K562 (cell line): ENCODE measurements around the gene CHD2. TPM values are rescaled to one million over a fixed set of nuclear protein-coding genes. Genes with fewer than 3 reads are reported as not detected.
A peak's percentile ranks its signal among the peaks of the same experiment; 100 is the strongest.

Source experiments
- BCOR ChIP-seq: fragments of 450-650 bp; IDR thresholded peaks from 2 replicates; pipeline ENCODE4 v1.6.1; 2016
- CBFB ChIP-seq: sonication (generic); formaldehyde crosslinking; IDR thresholded peaks from 2 replicates; pipeline ENCODE4 v1.4.0; 2020; ENCODE audit warnings: mild to moderate bottlenecking, missing genetic modification reagents
- CCNT2 ChIP-seq: IDR thresholded peaks from 2 replicates; pipeline ENCODE4 v1.6.1; 2011; ENCODE audit warnings: borderline replicate concordance, low read depth, mild to moderate bottlenecking, moderate library complexity, mixed read lengths, low read length; ENCODE audit not compliant: insufficient read length; ENCODE audit errors: extremely low read depth
- ESRRA ChIP-seq: fragments of 450-650 bp; IDR thresholded peaks from 2 replicates; pipeline ENCODE4 v1.6.1; 2014; ENCODE audit warnings: low read depth, mild to moderate bottlenecking, moderate library complexity, borderline replicate concordance
- MLLT1 ChIP-seq, 2 experiments: fragments of 450-650 bp; IDR thresholded peaks; 2 replicates each; pipeline ENCODE4 v1.6.1; 2016
- POLR2AphosphoS5 ChIP-seq: IDR thresholded peaks from 2 replicates; pipeline ENCODE4 v1.6.1; 2011; ENCODE audit warnings: mild to moderate bottlenecking, low read depth, low read length, moderate library complexity; ENCODE audit not compliant: control insufficient read depth, insufficient read depth
- RBFOX2 ChIP-seq: fragments of 200-400 bp; formaldehyde crosslinking; IDR thresholded peaks from 2 replicates; pipeline ENCODE4 v1.6.1; 2017; ENCODE audit warnings: low read depth, mild to moderate bottlenecking, low read length, moderate library complexity
- RBM22 ChIP-seq: fragments of 200-400 bp; formaldehyde crosslinking; IDR thresholded peaks from 2 replicates; pipeline ENCODE4 v1.6.1; 2018; ENCODE audit warnings: low read length, low read depth; ENCODE audit not compliant: poor library complexity, severe bottlenecking
- SMAD3 ChIP-seq: fragments of 450-650 bp; formaldehyde crosslinking; conservative IDR thresholded peaks from 2 replicates; pipeline ENCODE4 v1.4.0; 2020; ENCODE audit warnings: mild to moderate bottlenecking
- polyA plus RNA-seq, 8 experiments: library from polyadenylated mRNA; depleted of rRNA in 4 of 8; stranded (reverse) in 5 of 8; unstranded in 3 of 8; fragments of >200 nt; fragmentation: Nextera tagmentation in 2 of 8; fragmentation: Illumina TruSeq in 1 of 8; extraction: Ambion mirVana in 2 of 8; extraction: Trizol in 1 of 8; gene quantifications; 2 replicates each; pipeline versions ENCODE4 v1.2.1 to v1.2.3, GENCODE V29; 2011 to 2014; ENCODE audit warnings: inconsistent platforms in 1 of 8, missing spikeins in 1 of 8
- total RNA-seq, 7 experiments: library from RNA; depleted of rRNA in 6 of 7; stranded (reverse); fragments of >200 nt in 6 of 7; fragmentation: Illumina TruSeq in 2 of 7; extraction: Trizol in 2 of 7; gene quantifications; 2 replicates each; pipeline versions ENCODE4 v1.2.1 to v1.2.3, GENCODE V29; 2011 to 2021; ENCODE audit warnings: low replicate concordance in 1 of 7
- TF ChIP-seq, protein P1 (sequence below): sonication (generic); formaldehyde crosslinking; IDR thresholded peaks from 2 replicates; pipeline ENCODE4 v1.8.0; 2022; ENCODE audit warnings: mild to moderate bottlenecking, missing genetic modification reagents
- TF ChIP-seq, protein P2 (sequence below), 2 experiments: IDR thresholded peaks in 1 of 2; conservative IDR thresholded peaks in 1 of 2; 2 replicates each; pipeline ENCODE4 v1.6.1; 2016; ENCODE audit warnings: low read depth in 2 of 2, mild to moderate bottlenecking in 1 of 2, missing compliant biosample characterization in 1 of 2, missing genetic modification characterization in 1 of 2, moderate library complexity in 1 of 2
- TF ChIP-seq, protein P3 (sequence below), 3 experiments: IDR thresholded peaks in 2 of 3; conservative IDR thresholded peaks in 1 of 3; 2 replicates each; pipeline ENCODE4 v1.5.1; 2011 to 2012; ENCODE audit warnings: low read length in 3 of 3, mild to moderate bottlenecking in 3 of 3, control low read depth in 2 of 3, improper control_type of control experiment in 1 of 3, inconsistent platforms in 1 of 3, low read depth in 1 of 3, mixed read lengths in 1 of 3, moderate library complexity in 1 of 3; ENCODE audit not compliant: insufficient read depth in 2 of 3
- TF ChIP-seq, protein P4 (sequence below): IDR thresholded peaks from 2 replicates; pipeline ENCODE4 v1.6.1; 2011; ENCODE audit warnings: borderline replicate concordance, low read depth, mild to moderate bottlenecking, moderate library complexity, low read length; ENCODE audit not compliant: insufficient read depth, poor library complexity, severe bottlenecking

The CHD2 gene
- total and polyA plus RNA-seq, 9 of the 15 experiments (the other 6 are each of a cell fraction or from before 2014, with no cell fraction given): 38.9 to 70.8 (median 56.2) TPM

DNA sequence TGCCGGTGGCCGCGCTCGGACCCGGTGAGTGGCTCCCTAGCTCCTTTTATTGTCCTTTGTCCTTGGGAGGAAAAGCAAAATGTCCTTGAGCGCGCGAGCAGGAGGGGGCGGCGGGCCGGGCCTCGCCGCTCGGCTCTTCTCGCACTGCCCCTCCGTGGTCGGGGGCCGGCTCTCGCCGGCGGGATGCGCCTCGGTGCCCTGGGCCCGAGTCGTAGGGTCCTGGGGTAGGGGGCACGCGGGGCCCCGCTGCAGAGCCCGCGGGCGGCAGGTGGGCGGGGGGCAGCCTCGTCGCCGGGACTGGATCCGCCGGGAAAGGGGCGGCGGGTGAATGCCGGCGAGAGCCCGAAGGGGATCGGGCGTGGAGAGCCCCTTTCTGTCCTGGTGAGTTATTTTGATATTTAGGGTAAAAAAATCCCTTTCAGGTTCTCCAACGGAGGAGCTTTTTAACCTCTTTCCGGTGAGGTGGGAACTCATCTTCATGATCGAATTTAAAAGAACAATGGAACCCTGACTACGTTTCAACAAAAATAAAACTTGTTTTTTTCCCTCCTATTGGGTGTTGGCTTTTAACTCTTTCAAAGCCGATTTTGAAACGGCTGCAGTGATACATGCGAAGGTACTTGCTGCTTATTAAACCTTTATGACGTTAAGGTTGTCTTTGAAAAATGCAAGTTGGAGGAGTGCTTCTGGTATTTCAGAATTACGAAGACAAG lies 16.8 kb upstream of the CHD2 start (continued):
- TF ChIP-seq BCOR (no peak), ESRRA (peak; percentile 62; the same call in 1 of the 2 replicates), RBM22 (peak; percentile 70), RBFOX2 (peak; percentile 91), MLLT1 (IDR thresholded peaks at IDR 0.05) (peak; percentile 93 to 96), CCNT2 (no peak), SMAD3 (CRISPR knock-in tag) (no peak), POLR2AphosphoS5 (no peak), CBFB (CRISPR knock-in tag) (no peak)
- TF ChIP-seq, protein P1, sequence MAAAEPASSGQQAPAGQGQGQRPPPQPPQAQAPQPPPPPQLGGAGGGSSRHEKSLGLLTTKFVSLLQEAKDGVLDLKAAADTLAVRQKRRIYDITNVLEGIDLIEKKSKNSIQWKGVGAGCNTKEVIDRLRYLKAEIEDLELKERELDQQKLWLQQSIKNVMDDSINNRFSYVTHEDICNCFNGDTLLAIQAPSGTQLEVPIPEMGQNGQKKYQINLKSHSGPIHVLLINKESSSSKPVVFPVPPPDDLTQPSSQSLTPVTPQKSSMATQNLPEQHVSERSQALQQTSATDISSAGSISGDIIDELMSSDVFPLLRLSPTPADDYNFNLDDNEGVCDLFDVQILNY: no peak
- TF ChIP-seq, protein P2, sequence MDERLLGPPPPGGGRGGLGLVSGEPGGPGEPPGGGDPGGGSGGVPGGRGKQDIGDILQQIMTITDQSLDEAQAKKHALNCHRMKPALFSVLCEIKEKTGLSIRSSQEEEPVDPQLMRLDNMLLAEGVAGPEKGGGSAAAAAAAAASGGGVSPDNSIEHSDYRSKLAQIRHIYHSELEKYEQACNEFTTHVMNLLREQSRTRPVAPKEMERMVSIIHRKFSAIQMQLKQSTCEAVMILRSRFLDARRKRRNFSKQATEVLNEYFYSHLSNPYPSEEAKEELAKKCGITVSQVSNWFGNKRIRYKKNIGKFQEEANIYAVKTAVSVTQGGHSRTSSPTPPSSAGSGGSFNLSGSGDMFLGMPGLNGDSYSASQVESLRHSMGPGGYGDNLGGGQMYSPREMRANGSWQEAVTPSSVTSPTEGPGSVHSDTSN (CRISPR knock-in tag; IDR thresholded peaks at IDR 0.05; ENCODE audit: low read depth): no peak
- TF ChIP-seq, protein P2 (tag; conservative IDR thresholded peaks at IDR 0.05; ENCODE audit: low read depth): no peak
- TF ChIP-seq, protein P3, sequence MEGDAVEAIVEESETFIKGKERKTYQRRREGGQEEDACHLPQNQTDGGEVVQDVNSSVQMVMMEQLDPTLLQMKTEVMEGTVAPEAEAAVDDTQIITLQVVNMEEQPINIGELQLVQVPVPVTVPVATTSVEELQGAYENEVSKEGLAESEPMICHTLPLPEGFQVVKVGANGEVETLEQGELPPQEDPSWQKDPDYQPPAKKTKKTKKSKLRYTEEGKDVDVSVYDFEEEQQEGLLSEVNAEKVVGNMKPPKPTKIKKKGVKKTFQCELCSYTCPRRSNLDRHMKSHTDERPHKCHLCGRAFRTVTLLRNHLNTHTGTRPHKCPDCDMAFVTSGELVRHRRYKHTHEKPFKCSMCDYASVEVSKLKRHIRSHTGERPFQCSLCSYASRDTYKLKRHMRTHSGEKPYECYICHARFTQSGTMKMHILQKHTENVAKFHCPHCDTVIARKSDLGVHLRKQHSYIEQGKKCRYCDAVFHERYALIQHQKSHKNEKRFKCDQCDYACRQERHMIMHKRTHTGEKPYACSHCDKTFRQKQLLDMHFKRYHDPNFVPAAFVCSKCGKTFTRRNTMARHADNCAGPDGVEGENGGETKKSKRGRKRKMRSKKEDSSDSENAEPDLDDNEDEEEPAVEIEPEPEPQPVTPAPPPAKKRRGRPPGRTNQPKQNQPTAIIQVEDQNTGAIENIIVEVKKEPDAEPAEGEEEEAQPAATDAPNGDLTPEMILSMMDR (IDR thresholded peaks at IDR 0.05 in 2 of 3, conservative IDR thresholded peaks at IDR 0.05 in 1 of 3; ENCODE audit: insufficient read depth in 2 of 3, low read depth in 1 of 3, low read length in 3 of 3): no peak
- TF ChIP-seq, protein P4, sequence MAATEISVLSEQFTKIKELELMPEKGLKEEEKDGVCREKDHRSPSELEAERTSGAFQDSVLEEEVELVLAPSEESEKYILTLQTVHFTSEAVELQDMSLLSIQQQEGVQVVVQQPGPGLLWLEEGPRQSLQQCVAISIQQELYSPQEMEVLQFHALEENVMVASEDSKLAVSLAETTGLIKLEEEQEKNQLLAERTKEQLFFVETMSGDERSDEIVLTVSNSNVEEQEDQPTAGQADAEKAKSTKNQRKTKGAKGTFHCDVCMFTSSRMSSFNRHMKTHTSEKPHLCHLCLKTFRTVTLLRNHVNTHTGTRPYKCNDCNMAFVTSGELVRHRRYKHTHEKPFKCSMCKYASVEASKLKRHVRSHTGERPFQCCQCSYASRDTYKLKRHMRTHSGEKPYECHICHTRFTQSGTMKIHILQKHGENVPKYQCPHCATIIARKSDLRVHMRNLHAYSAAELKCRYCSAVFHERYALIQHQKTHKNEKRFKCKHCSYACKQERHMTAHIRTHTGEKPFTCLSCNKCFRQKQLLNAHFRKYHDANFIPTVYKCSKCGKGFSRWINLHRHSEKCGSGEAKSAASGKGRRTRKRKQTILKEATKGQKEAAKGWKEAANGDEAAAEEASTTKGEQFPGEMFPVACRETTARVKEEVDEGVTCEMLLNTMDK: no peak
